ENCODE results near the gene CHST9. TPM values are rescaled to one million over a fixed set of nuclear protein-coding genes. Genes with fewer than 3 reads are reported as not detected.

The CHST9 gene
- total and polyA plus RNA-seq, 10 of the 15 experiments (the other 5 are each of a cell fraction or from before 2014, with no cell fraction given): 0.34 TPM; not detected in 9

- H3K9ac ChIP-seq (ENCODE audit: control insufficient read depth, insufficient read depth, low read length): no peak overlapping the region
- H3K4me2 ChIP-seq (ENCODE audit: control insufficient read depth, insufficient read depth): no peak overlapping the region
- in situ Hi-C loops (cut with MboI) (loop anchor here (25.0 kb wide), 2 partner anchors 569 to 669 kb away; no protein-coding TSS in a partner anchor), intact Hi-C loops (cut with micrococcal nuclease; ENCODE audit: unreplicated experiment) (no loop called here)
- H3K4me3 ChIP-seq: no peak overlapping the region
- no peaks in the 10 kb centered on the region for H3K9me3 ChIP-seq (replicated peaks; ENCODE audit: control insufficient read depth, insufficient read depth, low read length)
- CTCF ChIA-PET: no interaction called here
- POLR2A ChIA-PET: no interaction called here
- H3K36me3 ChIP-seq (ENCODE audit: control insufficient read depth in 2 of 2, insufficient read depth in 2 of 2, low read length in 1 of 2): no peaks in the 10 kb centered on the region
- H3K27me3 ChIP-seq (replicated peaks in 1 of 2; ENCODE audit: control insufficient read depth in 2 of 2, insufficient read depth in 2 of 2, low read length in 1 of 2): no peaks in the 10 kb centered on the region
- FAIRE-seq (no peak), ATAC-seq (no peak), DNase-seq (ENCODE audit: low read depth, low spot score) (no peak)
- 90% methylated on average over 6 of the region's 6 CpGs for WGBS (ENCODE audit: insufficient coverage, insufficient replicate concordance, low lambda C conversion rate, missing lambda C conversion rate)
- H3K4me1 ChIP-seq (ENCODE audit: control insufficient read depth, insufficient read depth, low read length): peaks cover 8% of the 10 kb centered on the region; the same call in 1 of the 2 replicates
- SMC1A ChIA-PET (ENCODE audit: uncharacterized antibody, unreplicated experiment): interaction anchor here (0.7 kb wide), 1 partner anchor 230 kb away, joined by 4 read pairs; no protein-coding TSS in a partner anchor
- H2AFZ ChIP-seq (ENCODE audit: control insufficient read depth, low read depth, low read length): no peak overlapping the region
- H3K27ac ChIP-seq (ENCODE audit: control insufficient read depth, insufficient read depth): no peak overlapping the region
- no peaks in the 10 kb centered on the region for H3K79me2 ChIP-seq (ENCODE audit: control insufficient read depth, insufficient read depth, low read length)
- H4K20me1 ChIP-seq (ENCODE audit: control insufficient read depth, insufficient read depth): no peaks in the 10 kb centered on the region
- RAD21 ChIA-PET (ENCODE audit: unreplicated experiment): no interaction called here
- BruUV-seq (replicated peaks): no TSS peak
- TF ChIP-seq PBX3 (IDR thresholded peaks at IDR 0.05; ENCODE audit: insufficient replicate concordance, low read depth, low read length) (no peak), EGR1 (IDR thresholded peaks at IDR 0.05; ENCODE audit: borderline replicate concordance in 1 of 2, low read depth in 2 of 2, low read length in 2 of 2) (no peak), SIX5 (IDR thresholded peaks at IDR 0.05; ENCODE audit: low read depth, low read length, severe bottlenecking) (no peak), PRDM15 (CRISPR knock-in tag; IDR thresholded peaks at IDR 0.05) (no peak), MTA3 (IDR thresholded peaks at IDR 0.05; ENCODE audit: borderline replicate concordance, low read length) (no peak), IRF5 (IDR thresholded peaks at IDR 0.05; ENCODE audit: borderline replicate concordance) (no peak), CBX3 (IDR thresholded peaks at IDR 0.05; ENCODE audit: borderline replicate concordance, low read depth) (no peak), REST (IDR thresholded peaks at IDR 0.05; ENCODE audit: low read depth, low read length) (no peak), RFX5 (IDR thresholded peaks at IDR 0.05; ENCODE audit: low read depth, low read length) (no peak), MLLT1 (IDR thresholded peaks at IDR 0.05) (no peak)
These were observed 203.6 kb downstream of the CHST9 start for GRCh38 chr18:26981360-26982082.

Data from GM12878 (cell line).